CD4-positive, alpha-beta T cell treated with Interleukin-17A for 4 hours (primary cell): Measurements from ENCODE around the gene KRT9.

Source experiments
- DNase-seq: peaks from one replicate; pipeline ENCODE4 v3.0.0-alpha.2; 2020; ENCODE audit warnings: mixed read lengths

KRT9 gene

DNA sequence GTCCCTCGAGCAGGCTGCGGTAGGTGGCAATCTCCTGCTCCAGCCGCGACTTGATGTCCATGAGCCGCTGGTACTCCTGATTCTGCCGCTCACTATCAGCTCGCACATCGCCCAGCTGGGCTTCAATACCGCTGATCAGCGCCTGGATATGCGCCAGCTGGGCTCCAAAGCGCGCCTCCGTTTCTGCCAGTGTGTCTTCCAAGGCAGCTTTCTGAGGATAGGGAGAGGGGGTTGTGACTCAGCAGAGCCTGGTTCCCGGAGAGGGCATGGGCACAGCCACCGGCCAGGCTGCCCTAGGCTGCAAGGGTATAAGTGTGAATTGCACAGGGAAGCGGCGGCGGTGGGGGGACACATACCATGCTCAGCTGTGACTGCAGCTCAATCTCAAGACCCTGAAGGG is 48.1 kb downstream of the KRT9 start:
- no peak for DNase-seq

DNA sequence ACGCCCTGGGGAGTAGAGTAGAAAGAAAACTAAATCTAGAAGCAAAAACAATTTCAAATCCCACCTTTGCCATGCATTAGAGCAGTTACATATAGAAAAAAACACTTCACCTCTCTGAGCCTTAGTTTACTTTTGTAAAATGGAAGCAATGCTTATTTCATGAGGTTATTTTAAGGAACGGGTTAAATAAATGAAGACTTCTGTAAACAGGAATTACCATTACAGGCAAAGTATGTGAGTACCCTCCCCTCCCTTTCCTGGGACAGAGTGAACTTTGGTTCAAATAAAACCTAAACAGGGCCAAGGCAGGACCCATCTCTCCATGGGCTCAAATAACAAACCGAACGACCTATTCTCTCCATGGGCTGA is 48.6 kb downstream of the KRT9 start:
- no peak for DNase-seq

DNA sequence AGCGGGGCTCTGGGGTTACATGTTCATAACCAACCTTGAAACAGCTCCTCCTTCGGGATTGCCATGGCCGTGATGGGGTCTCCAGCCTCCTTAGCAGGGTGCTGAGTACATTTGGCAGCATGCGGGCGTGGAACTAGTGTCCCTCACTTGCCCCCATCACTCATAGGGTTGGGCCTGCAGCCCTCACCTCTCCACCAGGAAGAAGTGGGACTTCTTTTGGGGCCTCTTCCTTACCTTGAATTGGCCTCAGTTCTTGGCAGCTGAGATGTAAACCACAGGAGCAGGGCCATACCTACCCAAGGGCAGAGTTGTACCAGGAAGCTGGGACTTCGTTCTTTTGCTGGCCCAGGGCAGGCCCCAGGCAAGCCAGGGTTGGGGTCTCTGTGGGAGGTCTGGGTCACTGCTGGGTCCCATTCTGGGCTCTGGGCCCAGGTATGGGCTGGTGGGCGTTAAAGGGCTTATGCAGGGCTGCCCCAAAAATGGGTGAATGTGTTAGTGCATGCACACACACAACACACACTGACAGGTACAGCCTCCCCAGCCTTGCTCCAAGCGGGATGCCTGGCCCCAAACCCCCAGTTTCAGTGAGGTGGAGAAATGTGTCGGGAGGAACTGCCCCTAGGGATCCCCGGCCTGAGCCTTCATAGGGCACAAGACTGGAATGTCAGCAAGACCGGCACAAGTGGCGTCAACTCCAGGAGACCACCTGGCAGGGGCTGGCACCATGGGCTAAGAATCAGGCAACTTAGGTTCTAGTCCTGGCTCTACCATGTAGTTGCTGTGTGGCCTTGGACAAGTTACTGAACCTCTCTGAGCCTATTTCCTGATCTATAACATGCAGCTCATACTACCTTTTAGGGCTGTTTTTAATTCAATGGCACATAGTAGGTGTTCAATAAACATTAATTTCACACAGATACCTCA is 49.3 kb downstream of the KRT9 start:
- no peak for DNase-seq

DNA sequence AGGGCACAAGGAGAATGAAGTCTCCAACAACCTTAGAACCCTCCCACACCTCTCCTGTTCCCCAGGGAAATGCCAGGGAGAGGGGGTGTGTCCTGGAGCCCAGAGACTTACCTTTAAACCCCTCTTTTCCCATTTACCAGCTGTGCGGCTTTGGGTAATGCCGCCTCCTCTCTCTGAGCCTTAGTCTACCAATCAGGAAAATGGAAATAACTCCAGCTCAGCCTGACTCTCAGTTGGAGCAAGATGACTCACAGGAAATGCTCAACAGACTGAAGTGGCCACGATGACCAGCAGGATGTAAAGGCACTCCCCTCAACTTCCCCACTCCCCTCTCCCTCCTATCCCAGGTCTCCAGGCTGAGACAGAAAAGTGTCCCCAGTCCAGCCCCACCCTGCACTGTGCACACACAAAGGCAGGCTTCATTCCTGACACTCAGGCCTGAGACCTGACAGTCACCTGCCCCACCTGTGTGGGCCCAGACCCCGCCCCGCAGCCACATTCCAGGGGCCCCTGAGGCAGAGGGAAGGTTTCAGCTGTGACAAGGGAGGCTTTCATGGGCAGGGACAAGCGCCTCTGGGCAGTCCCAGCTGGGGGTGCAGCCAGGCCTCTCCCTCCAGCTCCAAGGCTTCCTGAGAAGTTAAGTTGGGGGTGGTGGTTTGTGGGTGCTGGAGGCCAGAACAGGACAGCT is 50.1 kb downstream of the KRT9 start:
- no peak for DNase-seq

DNA sequence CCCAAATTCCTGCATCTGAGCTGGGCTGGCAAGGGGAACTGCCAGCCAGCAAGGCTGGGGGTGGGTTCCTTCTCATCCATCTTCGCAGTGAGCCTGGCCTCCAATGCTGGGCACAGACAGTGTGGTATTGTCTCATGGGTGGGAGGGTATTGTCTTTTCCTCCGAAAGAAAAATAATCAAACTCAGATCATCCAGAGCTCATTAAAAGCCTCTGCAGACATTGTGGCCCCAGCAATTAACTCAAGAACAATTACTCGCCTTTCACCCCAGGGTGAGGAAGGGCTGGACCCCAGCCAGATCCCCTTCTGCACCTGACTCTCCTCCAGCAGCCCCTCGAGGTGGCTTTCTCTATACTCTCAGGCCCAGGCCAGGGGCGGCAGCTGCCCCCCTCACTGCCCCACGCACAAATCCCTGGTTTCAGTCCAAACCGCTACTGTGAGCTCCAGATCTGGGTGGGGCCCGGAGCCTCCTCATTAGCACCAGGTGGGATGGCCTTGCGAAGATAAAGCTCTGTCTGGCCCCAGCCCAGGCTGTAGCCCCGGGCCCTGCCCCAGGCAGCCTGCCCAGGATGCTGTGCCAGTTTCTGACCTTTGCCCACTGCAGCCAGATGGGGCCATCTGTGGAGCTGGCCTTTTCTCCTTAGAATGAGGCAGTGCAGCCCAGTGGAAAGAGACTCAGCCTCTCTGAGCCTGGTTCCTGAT is 50.9 kb downstream of the KRT9 start:
- DNase-seq = no peak

DNA sequence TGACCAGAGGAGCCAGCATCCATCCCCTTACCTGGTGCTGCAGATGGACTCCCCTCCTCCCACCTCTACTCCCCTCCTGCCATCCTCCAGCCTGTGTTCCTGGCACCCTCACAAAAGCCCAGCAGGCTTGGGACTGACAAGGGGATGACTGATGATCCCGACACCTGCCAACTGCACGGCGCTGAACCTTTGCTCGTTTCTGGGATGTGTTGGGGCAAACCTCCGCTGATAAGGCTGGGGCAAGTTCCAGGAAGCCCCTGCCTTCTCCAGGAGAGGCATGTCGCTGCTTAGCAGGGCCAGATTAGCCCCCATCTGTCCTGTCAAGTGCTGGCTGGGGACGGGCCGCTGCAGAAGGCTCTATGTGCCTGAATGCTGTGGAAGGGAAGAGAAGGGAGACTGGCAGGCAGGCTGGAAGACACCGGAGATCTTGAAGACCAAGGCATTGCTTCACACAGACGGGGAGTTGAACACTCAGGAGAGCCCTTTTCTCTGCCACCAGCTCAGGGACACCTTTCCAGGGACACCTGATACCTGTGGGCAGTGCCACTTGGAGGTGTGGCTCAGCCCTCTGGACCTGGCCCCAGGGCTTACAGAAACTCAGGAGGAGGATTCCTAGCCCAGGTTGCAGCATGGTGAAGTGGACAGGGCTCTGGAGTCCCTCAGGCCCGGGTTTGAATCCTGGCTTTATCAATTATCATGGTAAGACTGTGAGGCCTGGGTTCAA is 52.2 kb downstream of the KRT9 start:
- DNase-seq = no peak

DNA sequence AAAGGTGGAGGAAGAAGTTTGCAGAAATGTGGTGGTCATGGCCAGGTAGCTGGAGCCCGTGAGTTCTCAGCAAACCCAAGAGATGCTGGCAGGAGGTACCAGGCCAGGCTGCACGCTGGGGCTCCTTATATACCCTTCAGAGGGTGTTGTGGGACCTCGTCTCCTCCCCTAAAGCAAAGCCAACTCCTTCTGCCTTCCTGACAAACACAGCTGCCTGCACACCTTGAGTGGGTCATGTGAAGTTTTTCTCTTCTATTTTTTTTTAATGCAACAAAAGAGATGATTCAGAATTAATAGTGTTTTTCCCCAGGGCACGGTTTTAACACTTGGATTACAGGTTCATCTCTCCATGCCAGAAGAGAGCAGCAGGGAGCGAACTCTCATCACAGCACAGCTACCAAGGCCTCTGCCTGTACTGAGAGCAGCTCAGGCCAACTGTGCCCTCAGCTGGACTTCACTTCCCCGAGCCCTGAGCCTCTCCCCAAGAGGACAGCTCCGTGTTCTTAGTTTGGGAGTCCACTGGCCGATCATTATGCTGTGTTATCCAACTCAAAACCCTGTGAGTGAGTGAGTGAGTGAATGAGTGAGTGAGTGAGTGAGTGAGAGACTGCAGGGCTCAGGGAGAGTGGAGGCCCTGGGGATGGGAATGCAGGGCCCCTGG is 52.9 kb downstream of the KRT9 start, which contains the start of gene KRT15:
KRT15 (minus strand) TSS at position 102 of the 661 bp plus-strand sequence; CDS start at position 39, 63 bp downstream.
- DNase-seq = no peak

DNA sequence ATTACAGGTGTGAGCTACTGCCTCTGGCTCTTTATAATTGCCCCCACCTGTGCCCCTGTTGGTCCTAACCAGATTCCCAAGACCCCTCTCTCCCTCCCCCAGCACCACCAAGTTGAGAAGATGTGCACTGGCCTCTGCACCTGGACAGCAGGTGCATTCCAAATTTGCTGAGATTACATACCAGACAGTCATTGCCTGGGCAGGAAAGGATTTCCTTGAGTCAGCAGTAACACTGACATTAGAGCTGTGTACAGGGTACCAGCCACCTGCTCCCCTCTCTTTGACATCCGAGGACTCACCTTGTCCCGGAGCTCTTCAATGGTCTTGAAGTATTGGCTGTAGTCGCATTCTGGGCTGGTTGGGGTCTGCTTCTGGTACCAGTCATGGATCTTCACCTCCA is 53.8 kb downstream of the KRT9 start:
- DNase-seq = no peak

DNA sequence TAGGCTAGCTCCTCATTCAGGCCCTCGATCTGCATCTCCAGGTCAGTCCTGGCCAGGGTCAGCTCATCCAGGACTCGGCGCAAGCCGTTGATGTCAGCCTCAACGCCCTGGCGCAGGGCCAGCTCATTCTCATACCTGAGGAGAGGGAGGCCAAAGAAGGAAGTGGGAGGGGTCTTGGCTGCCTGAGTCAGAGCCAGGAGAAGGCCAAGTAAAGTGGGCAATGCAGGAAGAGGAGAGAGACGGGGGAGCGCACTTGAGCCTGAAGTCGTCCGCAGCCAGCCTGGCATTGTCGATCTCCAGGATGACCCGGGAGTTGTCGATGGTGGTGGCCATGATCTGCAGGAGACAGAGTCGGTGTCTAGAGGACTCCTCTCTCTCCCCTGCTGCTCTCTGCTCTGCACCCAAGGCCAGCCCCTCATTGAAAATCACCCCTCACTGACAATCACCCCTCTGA is 55.0 kb downstream of the KRT9 start:
- no peak for DNase-seq

DNA sequence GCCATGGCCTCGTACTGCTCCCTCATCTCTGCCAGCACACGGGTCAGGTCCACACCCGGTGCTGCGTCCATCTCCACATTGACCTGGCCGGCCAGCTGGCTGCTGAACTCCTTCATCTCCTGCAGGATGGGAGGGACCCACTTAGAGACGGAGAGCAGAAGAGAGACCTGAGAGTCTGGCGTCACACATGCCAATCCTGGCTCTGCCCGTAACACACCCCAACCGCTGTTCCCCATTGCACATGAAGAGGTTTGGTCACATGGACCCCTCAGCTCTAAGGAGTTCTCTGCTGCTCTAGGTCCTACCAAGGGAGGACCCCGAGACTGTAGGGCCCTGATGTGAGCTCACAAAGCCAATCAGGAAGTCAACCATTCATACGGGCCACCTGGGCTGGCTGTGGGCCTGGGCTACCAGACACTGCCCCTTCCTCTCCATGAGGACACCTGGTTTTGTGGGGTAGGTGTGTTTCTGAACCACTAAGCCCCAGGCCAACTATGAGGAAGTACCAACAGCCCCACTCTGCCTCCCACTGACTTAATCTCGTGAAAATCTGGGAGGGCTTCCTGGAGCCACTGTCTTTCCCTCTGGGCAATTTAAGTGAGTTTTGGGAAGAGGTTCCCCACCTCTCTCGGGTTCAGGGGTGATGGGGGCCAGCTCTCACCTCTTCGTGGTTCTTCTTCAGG is 55.6 kb downstream of the KRT9 start:
- no peak for DNase-seq
